Transverse colon (tissue), 4 donors: Measurements from ENCODE around the gene COTL1. TPM values are rescaled to one million over a fixed set of nuclear protein-coding genes. Genes with fewer than 3 reads are reported as not detected.

ENCODE experiments used
- DNase-seq: peaks from one replicate; pipeline ENCODE4 v3.0.0-alpha.2; 2019
- H3K27ac ChIP-seq, 4 donors: fragments of 200-600 bp; sonication (generic); 2 replicates each; pipeline ENCODE4 v1.5.1; 2016 to 2018; ENCODE audit warnings: inconsistent platforms in 4 of 4
- H3K27me3 ChIP-seq: fragments of 200-600 bp; sonication (generic); 2 replicates; pipeline ENCODE4 v1.5.1; 2017; ENCODE audit warnings: inconsistent platforms
- H3K36me3 ChIP-seq, 4 donors: fragments of 200-600 bp; sonication (generic); 2 replicates each; pipeline ENCODE4 v1.5.1; 2017 to 2019; ENCODE audit warnings: inconsistent platforms in 4 of 4
- H3K4me1 ChIP-seq, 4 donors: fragments of 200-600 bp; sonication (generic); 2 replicates each; pipeline ENCODE4 v1.5.1; 2017 to 2020; ENCODE audit warnings: inconsistent platforms in 4 of 4
- H3K4me3 ChIP-seq, 4 donors: fragments of 200-600 bp; sonication (generic); 1 replicate in 1 of 4; 2 replicates in 3 of 4; pipeline versions ENCODE4 v1.5.1 to v1.6.1; 2017 to 2019; ENCODE audit warnings: inconsistent platforms in 4 of 4
- H3K9me3 ChIP-seq, 2 donors: fragments of 200-600 bp; sonication (generic); 2 replicates each; pipeline ENCODE4 v1.5.1; 2017 to 2019; ENCODE audit warnings: inconsistent platforms in 2 of 2
- EP300 ChIP-seq: sonication (generic); formaldehyde crosslinking; IDR thresholded peaks from one replicate; pipeline ENCODE4 v1.6.1; 2017; ENCODE audit warnings: antibody characterized with exemption, low read depth
- POLR2A ChIP-seq: fragments of 450-650 bp; IDR thresholded peaks from one replicate; pipeline ENCODE4 v1.6.1; 2016; ENCODE audit warnings: antibody characterized with exemption, mild to moderate bottlenecking, moderate library complexity
- POLR2AphosphoS5 ChIP-seq, 3 donors: sonication (generic); formaldehyde crosslinking; IDR thresholded peaks; one replicate each; pipeline ENCODE4 v1.6.1; 2016; ENCODE audit warnings: antibody characterized with exemption in 3 of 3
- WGBS, 2 donors: methylation state at CpG; one replicate each; pipeline ENCODE4 v1.1.5; 2018; ENCODE audit warnings: low coverage in 1 of 2; 5-methylcytosine and 5-hydroxymethylcytosine counted together
- in situ Hi-C, 4 donors: fragments of 200-750 bp; cut with MboI; loops; one replicate each; pipeline versions ENCODE4 v1.15.0 to v1.15.1; 2017; ENCODE audit warnings: low sequenced_read_pairs in 3 of 4, low pct_ligation_motif_present in 1 of 4, low pct_unique_long_range_greater_than_20kb in 1 of 4
- intact Hi-C: fragments of 100-400 bp; cut with DNase I; formaldehyde crosslinking; loops from one replicate; pipeline ENCODE4 v1.15.1; 2023; ENCODE audit warnings: low total_unique reads
- total RNA-seq, 4 donors: library from RNA; depleted of rRNA; stranded (reverse); fragments of >200 nt; gene quantifications; one replicate each; pipeline ENCODE4 v1.1.0, GENCODE V29; 2016
- TF ChIP-seq, protein P1 (sequence below), 5 experiments: fragments of 200-600 bp in 3 of 5; fragments of 450-650 bp in 2 of 5; sonication (generic) in 3 of 5; IDR thresholded peaks; 1 replicate in 2 of 5; 2 replicates in 3 of 5; pipeline ENCODE4 v1.5.1; 2016 to 2017; ENCODE audit warnings: antibody characterized with exemption in 5 of 5, inconsistent platforms in 3 of 5, mild to moderate bottlenecking in 2 of 5, moderate library complexity in 1 of 5

Gene COTL1
- total RNA-seq, 4 donors from 2014 or later: 31.1 to 78.9 (median 47.9) TPM

DNA sequence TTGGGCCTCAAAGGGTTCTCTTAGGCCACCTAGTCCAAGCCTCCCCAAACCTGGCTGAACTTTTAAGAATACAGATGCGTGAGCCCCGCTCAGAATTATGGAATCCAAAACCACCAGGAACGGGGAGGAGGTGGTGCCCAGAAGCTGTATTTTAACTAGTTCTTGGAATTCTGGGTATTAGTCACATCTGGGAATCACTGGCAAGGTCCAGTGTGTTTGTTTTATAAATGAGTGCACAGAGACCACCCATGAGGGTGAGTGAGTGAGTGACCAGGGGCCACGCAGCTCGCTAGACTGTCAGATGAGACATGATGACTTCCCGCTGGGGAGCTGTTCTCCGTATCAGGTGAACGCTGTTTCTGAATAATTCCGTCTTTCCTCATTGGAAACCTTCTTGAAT is 44.6 kb upstream of the COTL1 start:
- intact Hi-C loops: no loop called here

DNA sequence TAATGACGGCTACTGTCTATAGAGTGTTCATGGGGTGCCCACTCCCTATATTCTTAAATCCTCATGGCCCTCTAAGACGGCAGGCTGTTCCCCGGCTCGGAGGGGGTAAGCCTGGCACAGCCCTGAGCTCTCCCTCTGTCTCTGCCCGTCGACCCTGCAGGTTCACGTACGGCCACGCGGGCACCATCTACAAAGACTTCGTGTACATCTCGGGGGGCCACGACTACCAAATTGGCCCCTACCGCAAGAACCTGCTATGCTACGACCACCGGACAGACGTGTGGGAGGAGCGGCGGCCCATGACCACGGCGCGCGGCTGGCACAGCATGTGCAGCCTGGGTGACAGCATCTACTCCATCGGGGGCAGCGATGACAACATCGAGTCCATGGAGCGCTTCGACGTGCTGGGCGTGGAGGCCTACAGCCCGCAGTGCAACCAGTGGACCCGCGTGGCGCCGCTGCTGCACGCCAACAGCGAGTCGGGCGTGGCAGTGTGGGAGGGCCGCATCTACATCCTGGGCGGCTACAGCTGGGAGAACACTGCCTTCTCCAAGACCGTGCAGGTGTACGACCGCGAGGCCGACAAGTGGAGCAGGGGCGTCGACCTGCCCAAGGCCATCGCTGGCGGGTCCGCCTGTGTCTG is 43.7 kb upstream of the COTL1 start:
- in situ Hi-C loops (no loop called here), intact Hi-C loops (no loop called here)
- no peak for DNase-seq
- peaks cover 0 to 8% (median 3%) of the 10 kb centered on the region in 4 donors for H3K4me1 ChIP-seq
- peaks cover 0 to 60% (median 31%) of the 10 kb centered on the region in 4 donors for H3K36me3 ChIP-seq
- no peaks in the 10 kb centered on the region for H3K9me3 ChIP-seq
- 95% methylated on average over 40 of the region's 51 CpGs; no CpG with 5 or more reads in 1 of the 2 donors for WGBS, 2 donors
- no peaks in the 10 kb centered on the region for H3K27me3 ChIP-seq
- TF ChIP-seq, protein P1, sequence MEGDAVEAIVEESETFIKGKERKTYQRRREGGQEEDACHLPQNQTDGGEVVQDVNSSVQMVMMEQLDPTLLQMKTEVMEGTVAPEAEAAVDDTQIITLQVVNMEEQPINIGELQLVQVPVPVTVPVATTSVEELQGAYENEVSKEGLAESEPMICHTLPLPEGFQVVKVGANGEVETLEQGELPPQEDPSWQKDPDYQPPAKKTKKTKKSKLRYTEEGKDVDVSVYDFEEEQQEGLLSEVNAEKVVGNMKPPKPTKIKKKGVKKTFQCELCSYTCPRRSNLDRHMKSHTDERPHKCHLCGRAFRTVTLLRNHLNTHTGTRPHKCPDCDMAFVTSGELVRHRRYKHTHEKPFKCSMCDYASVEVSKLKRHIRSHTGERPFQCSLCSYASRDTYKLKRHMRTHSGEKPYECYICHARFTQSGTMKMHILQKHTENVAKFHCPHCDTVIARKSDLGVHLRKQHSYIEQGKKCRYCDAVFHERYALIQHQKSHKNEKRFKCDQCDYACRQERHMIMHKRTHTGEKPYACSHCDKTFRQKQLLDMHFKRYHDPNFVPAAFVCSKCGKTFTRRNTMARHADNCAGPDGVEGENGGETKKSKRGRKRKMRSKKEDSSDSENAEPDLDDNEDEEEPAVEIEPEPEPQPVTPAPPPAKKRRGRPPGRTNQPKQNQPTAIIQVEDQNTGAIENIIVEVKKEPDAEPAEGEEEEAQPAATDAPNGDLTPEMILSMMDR (IDR thresholded peaks at IDR 0.05): no peak
- TF ChIP-seq POLR2AphosphoS5 (IDR thresholded peaks at IDR 0.05) (no peak), POLR2A (no peak), EP300 (no peak)
- H3K27ac ChIP-seq: no peak overlapping the region
- H3K4me3 ChIP-seq: no peak overlapping the region

More for the DNA sequence above, 44.6 kb upstream of the COTL1 start:
- TF ChIP-seq POLR2AphosphoS5 (IDR thresholded peaks at IDR 0.05) (no peak), EP300 (no peak), POLR2A (no peak)
- TF ChIP-seq, protein P1 (IDR thresholded peaks at IDR 0.05): no peak
- H3K4me3 ChIP-seq: no peak overlapping the region
- no peaks in the 10 kb centered on the region for H3K9me3 ChIP-seq
- in situ Hi-C loops: no loop called here
- DNase-seq: no peak
- H3K27ac ChIP-seq: no peak overlapping the region
- H3K36me3 ChIP-seq: peaks cover 0 to 57% (median 24%) of the 10 kb centered on the region in 4 donors
- WGBS, 2 donors: 94 to 96% methylated on average over 6 to 9 of the region's 9 CpGs
- no peaks in the 10 kb centered on the region for H3K27me3 ChIP-seq
- peaks cover 0 to 8% (median 3%) of the 10 kb centered on the region in 4 donors for H3K4me1 ChIP-seq

DNA sequence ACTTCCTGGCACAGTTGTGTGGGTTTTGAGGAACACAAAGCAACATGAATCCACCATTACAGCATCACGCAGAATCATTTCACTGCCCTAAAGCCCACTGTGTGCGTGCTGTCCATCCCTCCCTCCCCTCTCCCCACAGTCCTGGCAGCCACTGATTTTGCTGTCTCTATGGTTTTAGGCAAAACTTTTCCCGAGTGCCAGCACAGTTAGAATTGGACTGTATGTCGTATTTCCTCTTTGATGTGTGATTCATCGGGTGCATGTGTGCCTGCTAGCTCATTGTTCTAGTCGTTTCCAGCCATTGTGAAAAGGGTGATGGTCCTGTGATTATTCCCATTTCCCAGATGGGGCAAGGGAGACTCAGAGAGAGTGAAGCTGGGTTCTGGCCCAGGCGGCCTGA is 43.1 kb upstream of the COTL1 start:
- H3K4me3 ChIP-seq: no peak overlapping the region
- in situ Hi-C loops: no loop called here
- H3K27me3 ChIP-seq: no peaks in the 10 kb centered on the region
- no peak for DNase-seq
- TF ChIP-seq POLR2AphosphoS5 (IDR thresholded peaks at IDR 0.05) (no peak), EP300 (no peak), POLR2A (no peak)
- TF ChIP-seq, protein P1 (IDR thresholded peaks at IDR 0.05): no peak
- no peak overlapping the region for H3K27ac ChIP-seq
- intact Hi-C loops: no loop called here
- no peaks in the 10 kb centered on the region for H3K9me3 ChIP-seq
- peaks cover 0 to 60% (median 31%) of the 10 kb centered on the region in 4 donors for H3K36me3 ChIP-seq
- H3K4me1 ChIP-seq: peaks cover 0 to 8% (median 3%) of the 10 kb centered on the region in 4 donors
- WGBS, 2 donors: 81 to 87% methylated on average over 4 to 7 of the region's 7 CpGs

DNA sequence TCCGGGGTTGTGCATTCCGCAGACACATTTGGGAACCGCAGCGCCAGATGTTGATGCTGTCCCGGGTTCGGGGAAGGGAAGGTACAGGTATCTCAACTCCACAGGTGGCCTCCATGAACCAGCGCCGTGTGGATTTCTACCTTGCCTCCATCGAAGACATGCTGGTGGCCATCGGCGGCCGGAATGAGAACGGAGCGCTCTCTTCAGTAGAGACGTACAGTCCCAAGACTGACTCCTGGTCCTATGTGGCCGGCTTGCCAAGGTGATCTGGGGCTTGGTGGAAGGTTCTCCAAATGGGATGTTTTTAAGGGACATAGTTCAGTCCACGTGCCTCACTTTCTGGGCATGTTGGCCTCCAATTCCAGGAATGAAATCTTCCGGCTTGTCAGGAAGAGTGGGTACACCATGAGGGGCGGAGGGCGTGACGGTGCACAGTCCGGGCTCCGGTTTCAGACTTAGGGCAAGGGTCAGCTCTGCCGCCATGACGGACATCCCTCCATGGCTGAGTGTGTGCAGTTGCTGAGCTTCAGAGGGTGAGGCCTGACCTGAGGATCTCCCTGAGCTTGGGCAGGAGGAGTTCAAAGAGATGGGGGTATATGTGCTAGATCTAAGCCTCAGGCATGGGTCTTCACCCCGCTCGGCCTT is 41.9 kb upstream of the COTL1 start:
- H3K36me3 ChIP-seq: peaks cover 0 to 60% (median 31%) of the 10 kb centered on the region in 4 donors
- no peak overlapping the region for H3K27ac ChIP-seq
- no peak for DNase-seq
- H3K9me3 ChIP-seq: no peaks in the 10 kb centered on the region
- H3K4me3 ChIP-seq: no peak overlapping the region
- 97 to 100% methylated on average over 3 to 27 of the region's 27 CpGs for WGBS, 2 donors
- H3K27me3 ChIP-seq: no peaks in the 10 kb centered on the region
- intact Hi-C loops: no loop called here
- peaks cover 0 to 7% (median 2%) of the 10 kb centered on the region in 4 donors for H3K4me1 ChIP-seq
- in situ Hi-C loops: no loop called here
- TF ChIP-seq, protein P1 (IDR thresholded peaks at IDR 0.05): no peak
- no peak for TF ChIP-seq POLR2AphosphoS5 (IDR thresholded peaks at IDR 0.05)
- TF ChIP-seq EP300: no peak
- no peak for TF ChIP-seq POLR2A
